ENCODE results near the gene MN1. TPM values are rescaled to one million over a fixed set of nuclear protein-coding genes. Genes with fewer than 3 reads are reported as not detected.

The MN1 gene
- total RNA-seq, 2 experiments from 2014 or later: 0.06 TPM

DNA sequence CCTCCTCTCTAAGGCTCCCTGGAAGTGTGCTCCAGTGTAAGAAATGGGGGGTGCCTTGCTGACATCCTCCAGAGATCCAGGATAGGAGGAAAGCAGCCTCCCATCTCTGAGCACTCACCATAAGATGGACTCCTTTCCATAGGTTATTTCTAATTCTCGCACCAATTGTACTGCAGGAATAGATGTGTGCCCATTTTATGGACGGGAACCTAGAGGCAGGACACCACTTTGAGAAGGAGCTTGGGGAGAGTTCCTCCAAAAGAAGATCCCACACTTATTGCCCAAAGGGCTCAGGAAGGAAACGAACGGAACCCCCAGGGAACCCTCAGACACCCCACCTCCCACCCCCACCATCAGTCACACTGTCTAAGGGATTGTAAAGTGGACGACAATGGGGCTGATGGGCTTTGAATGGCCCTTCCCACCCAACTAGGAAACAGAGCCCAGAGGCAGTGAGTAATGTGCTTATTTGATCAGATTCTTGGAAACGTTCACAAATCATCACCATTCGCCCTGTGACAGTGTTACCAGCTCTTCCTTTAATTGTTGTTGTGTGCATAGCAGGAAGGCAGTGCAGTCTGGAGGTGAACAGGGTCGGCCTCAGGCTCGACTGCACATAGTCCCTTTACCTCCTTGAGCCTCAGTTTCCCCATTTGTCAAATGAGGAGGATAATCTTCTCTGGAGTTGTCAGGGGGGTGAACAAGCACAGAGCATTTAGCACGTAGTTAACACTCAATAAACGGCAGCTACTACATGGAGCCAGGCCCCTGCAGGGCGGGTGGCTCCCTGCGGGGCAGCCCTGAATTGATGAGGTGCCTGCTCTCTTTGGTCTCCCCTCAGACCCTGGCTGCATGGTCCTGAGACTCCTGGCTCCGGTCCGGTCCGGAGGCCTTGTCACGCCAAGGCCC, 8.4 kb upstream of the MN1 start:
- DNase-seq: no peak
- Mint-ChIP-seq H3K27ac (no peak overlapping the region), H3K27me3 (peaks cover 20% of the 10 kb centered on the region), H3K4me1 (no peaks in the 10 kb centered on the region), H3K36me3 (no peaks in the 10 kb centered on the region), H3K4me3 (no peak overlapping the region), H3K9me3 (no peaks in the 10 kb centered on the region)

DNA sequence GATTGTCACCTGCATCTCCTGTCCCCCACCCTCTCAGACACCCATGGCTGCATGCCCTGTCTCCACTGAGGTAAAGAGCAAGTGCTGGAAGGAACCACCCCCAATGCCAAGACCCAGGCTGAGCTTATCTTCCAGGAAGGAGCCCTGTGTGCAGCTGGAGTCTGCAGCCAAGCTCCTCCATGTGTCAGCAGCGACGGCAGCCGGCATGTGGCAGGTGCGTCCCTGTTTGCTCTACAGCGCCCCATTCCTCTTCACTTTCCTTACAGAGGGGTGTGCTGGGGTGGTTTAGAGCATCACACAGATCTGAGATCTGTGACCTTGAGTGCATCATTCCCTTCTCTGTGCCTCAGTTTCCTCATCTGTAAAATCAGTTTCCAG, 7.7 kb upstream of the MN1 start:
- DNase-seq: no peak
- H3K4me3 Mint-ChIP-seq: no peak overlapping the region
- H3K4me1 Mint-ChIP-seq: peaks cover 3% of the 10 kb centered on the region
- no peaks in the 10 kb centered on the region for H3K9me3 Mint-ChIP-seq
- no peak overlapping the region for H3K27ac Mint-ChIP-seq
- H3K36me3 Mint-ChIP-seq: no peaks in the 10 kb centered on the region
- H3K27me3 Mint-ChIP-seq: peaks cover 28% of the 10 kb centered on the region

- no peaks in the 10 kb centered on the region for H3K9me3 Mint-ChIP-seq
- no peaks in the 10 kb centered on the region for H3K36me3 Mint-ChIP-seq
These were observed 7.1 kb upstream of the MN1 start for GRCh38 chr22:27808451-27809225.

GRCh38 chr22:27805841-27806240, 4.3 kb upstream of the MN1 start:
- no peaks in the 10 kb centered on the region for H3K36me3 Mint-ChIP-seq
- no peak overlapping the region for H3K27ac Mint-ChIP-seq
- peaks cover 10% of the 10 kb centered on the region for H3K4me1 Mint-ChIP-seq
- DNase-seq: no peak
- H3K9me3 Mint-ChIP-seq: no peaks in the 10 kb centered on the region
- H3K4me3 Mint-ChIP-seq: no peak overlapping the region
- H3K27me3 Mint-ChIP-seq: peaks cover 37% of the 10 kb centered on the region

More at GRCh38 chr22:27808451-27809225, 7.1 kb upstream of the MN1 start:
- Mint-ChIP-seq H3K4me3 (no peak overlapping the region), H3K27me3 (peaks cover 29% of the 10 kb centered on the region), H3K4me1 (peaks cover 3% of the 10 kb centered on the region), H3K27ac (no peak overlapping the region)
- no peak for DNase-seq

DNA sequence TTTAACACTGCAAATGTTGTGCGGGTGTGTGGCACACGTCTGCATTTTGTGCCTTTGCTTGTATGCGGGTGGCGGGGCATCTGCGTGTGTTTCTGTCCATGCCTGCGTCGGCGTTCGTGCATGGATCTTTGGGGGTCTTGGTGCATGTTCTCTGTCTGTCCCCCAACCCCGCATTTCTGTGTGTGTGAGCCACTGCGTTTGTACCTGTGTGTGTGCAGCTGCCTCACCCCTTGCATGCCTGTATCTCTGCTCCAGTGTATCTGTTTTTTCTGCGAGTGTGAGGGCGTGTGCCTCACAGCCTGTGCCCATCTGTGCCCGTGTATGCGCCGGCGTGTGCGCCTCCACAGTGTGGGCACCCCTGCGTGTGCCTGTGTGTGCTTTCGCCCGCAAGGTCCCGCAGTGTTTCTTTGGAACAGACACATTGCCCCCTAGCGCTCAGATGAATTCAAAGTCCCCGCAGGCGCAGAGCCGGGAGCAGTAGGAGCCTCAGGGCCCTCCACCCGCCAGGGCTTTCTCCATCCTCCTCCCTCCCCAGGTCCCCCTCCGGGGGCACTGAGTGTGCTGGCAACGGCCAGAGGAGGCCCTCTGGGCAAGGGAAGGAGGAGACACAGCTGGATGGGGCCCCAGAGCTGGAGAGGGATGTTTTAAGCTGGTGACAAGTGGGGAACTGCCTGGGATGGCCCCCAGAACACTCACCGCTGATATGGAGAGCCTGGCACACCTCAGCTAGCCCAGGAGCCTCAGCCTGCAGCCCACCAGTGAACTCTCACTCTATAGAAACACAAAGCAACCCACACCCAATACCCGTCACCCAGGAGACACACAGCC, 3.1 kb upstream of the MN1 start:
- Mint-ChIP-seq H3K27me3 (peaks cover 43% of the 10 kb centered on the region), H3K27ac (no peak overlapping the region), H3K4me1 (peaks cover 10% of the 10 kb centered on the region), H3K4me3 (no peak overlapping the region), H3K9me3 (no peaks in the 10 kb centered on the region), H3K36me3 (no peaks in the 10 kb centered on the region)
- peak; percentile 47 for DNase-seq

DNA sequence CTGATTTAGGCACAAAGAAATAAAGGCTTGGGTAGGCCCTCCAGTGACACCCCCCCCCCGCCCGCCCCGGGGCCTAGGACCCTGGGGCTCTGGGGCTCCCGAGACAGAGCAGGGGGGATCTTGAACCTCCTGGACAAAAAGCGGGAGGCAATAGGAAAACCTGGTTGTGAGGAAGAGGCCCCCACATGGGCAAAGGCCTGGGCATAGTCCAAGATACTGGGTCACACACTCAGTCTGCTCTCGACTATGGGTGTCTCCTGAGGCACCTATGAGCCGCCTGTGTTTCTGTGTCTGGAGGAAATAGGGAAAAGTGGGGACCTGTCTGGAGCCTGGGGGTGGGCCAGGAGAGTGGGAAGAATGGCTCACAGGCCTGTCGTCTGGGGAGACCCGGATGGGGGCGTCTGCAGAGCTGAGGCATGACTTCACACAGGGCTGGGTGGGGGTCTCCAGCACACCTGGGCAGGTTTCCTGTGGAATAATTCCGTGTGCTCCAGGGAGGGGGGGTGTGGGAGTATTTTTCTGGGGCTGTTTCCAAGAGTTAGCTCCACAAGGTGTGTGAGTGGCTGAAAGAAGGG, 2.4 kb upstream of the MN1 start:
- no peak overlapping the region for H3K4me3 Mint-ChIP-seq
- no peaks in the 10 kb centered on the region for H3K36me3 Mint-ChIP-seq
- no peak for DNase-seq
- peaks cover 40% of the 10 kb centered on the region for H3K27me3 Mint-ChIP-seq
- H3K9me3 Mint-ChIP-seq: no peaks in the 10 kb centered on the region
- H3K27ac Mint-ChIP-seq: no peak overlapping the region
- peaks cover 10% of the 10 kb centered on the region for H3K4me1 Mint-ChIP-seq

DNA sequence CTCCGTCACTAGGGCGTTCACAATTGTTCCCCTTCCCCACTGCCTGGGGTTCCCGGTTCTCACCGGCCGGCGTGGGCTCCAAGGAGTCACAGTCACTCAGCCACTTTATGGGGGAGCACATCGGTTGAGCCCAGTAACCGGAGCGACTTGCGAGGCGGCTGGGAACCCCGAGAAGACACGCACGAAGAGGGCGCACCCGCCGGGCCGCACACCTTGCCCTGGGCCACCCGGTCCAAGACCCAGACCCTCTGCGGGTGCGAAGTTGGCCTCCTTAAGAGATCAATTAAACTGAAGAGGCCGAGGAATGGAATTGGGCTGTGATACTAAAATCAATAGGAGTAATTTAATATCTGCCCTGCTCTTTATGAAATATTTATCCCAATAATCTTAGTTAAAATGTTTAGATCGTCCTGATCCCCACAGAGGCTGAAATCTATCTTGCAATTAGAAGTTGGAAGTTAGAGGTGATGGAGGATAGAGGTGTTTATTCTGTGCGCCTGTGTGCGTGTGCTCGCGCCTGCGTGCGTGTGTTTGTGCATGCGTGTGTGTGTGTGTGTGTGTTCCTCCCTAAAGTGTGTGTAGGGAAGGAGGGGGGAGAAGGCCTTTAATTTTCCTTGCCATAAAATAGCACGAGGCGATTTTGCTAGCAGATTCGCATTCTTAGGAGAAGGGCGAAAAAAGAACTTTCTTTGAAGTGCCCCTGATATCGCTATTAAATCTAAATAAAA, 954 bp upstream of the MN1 start:
- peak overlapping the region; percentile 75 for H3K4me3 Mint-ChIP-seq

DNA sequence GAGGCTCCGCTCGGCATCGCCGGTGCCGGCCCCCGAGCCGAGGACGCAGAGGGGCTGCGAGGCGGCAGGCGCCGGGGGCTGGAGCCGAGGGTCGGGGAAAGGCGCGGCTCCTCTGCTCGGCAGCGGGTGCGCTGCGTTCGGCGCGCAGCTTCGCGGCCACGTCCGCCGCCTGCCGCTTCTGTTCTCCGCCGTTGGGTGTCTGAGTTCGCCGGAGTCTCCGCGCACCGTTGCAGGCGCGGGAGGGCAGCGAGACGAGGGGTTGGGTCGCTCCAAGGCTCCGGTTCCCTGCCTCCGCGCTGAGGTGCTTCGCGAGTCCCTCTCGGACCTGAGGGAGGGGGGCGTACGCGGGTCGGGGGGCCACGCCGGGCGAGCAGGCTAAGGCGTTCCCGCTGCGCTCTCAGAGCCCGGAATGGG, 347 bp downstream of the MN1 start:
- no peaks in the 10 kb centered on the region for H3K9me3 Mint-ChIP-seq
- H3K36me3 Mint-ChIP-seq: no peaks in the 10 kb centered on the region
- peaks cover 35% of the 10 kb centered on the region for H3K27me3 Mint-ChIP-seq
- peaks cover 10% of the 10 kb centered on the region for H3K4me1 Mint-ChIP-seq
- peak overlapping the region; percentile 75 for H3K4me3 Mint-ChIP-seq
- H3K27ac Mint-ChIP-seq: no peak overlapping the region
- DNase-seq: peak; percentile 42

More for the DNA sequence above, 954 bp upstream of the MN1 start:
- Mint-ChIP-seq H3K4me1 (peaks cover 10% of the 10 kb centered on the region), H3K27ac (no peak overlapping the region), H3K36me3 (no peaks in the 10 kb centered on the region), H3K9me3 (no peaks in the 10 kb centered on the region), H3K27me3 (peaks cover 39% of the 10 kb centered on the region)
- no peak for DNase-seq

DNA sequence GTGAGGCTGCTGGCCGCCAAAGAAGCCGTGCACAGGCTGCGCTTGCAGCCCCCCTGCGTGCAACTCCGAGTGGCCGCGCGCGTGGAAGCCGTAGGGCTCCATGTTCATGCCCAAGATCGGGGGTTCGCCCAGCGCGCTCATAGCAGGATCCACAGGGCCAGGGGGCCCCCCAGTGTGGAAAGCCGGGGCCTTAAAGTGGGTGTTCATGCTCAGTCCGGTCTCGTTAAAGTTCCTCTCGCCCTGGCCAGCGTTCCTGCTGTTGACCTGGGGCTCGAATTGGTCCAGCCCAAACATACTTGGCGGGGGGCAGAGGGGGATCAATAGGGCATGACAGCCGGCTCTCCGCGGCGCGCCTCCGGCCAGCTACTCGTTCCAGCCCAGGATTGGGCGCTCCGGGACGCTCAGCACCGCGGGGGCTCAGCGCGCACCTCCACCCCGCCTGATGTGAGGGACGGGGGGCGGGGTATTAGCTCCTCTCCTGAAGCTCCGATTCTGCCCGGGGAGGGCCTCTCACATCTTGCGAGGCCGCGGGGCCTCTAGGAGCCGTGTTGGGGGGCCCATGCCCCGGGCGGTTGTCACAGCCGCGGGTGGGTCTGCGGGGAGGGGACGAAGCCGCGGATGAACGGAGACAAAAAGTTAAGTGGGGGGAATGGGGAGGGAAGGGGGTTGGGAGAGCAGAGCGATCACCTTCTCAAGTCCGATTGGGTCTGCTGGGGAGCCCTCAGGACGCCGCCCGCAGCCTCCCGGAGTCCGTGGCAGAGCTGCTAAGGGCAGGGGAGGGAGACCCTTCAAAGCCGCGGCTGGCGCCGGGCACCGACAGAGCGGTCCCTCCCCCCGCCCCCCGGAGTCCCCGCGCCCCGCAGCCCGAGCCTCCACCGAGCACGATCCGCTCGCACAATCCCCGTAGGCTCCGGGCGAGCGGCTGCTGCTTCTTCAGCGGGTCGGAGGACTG, 1.0 kb downstream of the MN1 start:
- no peak for DNase-seq
- Mint-ChIP-seq H3K27me3 (peaks cover 32% of the 10 kb centered on the region), H3K36me3 (no peaks in the 10 kb centered on the region), H3K4me1 (peaks cover 10% of the 10 kb centered on the region), H3K4me3 (peak overlapping the region; percentile 75), H3K9me3 (no peaks in the 10 kb centered on the region), H3K27ac (no peak overlapping the region)

DNA sequence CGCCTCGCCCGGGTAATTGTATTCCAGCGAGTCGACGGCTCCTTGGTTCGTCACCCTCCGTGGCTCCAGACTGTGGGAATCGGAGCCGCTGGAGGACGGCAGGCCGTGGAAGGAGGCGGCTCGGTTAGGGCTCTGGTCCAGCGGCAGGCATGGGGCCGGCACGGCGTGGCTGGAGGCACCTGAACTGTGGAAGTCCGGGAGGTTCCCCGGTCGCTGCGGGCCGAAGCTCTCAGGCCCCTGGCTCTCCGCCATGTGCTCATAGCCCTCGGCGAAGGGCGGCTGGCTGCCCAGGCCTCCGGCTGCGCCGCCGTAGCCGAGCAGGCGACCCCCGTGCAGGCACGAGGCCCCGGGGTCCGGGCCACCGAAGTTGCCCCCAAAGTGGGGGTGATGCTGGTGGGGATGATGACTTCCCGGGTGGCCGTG, 1.7 kb downstream of the MN1 start:
- Mint-ChIP-seq H3K27me3 (peaks cover 25% of the 10 kb centered on the region), H3K4me3 (no peak overlapping the region), H3K4me1 (peaks cover 10% of the 10 kb centered on the region), H3K36me3 (no peaks in the 10 kb centered on the region), H3K27ac (no peak overlapping the region), H3K9me3 (no peaks in the 10 kb centered on the region)
- DNase-seq: no peak

- no peak overlapping the region for H3K4me3 Mint-ChIP-seq
- peaks cover 19% of the 10 kb centered on the region for H3K27me3 Mint-ChIP-seq
- no peaks in the 10 kb centered on the region for H3K9me3 Mint-ChIP-seq
- peaks cover 7% of the 10 kb centered on the region for H3K4me1 Mint-ChIP-seq
- no peak for DNase-seq
- no peak overlapping the region for H3K27ac Mint-ChIP-seq
- no peaks in the 10 kb centered on the region for H3K36me3 Mint-ChIP-seq
These were observed 2.3 kb downstream of the MN1 start for GRCh38 chr22:27799015-27799826.

- H3K27me3 Mint-ChIP-seq: peaks cover 17% of the 10 kb centered on the region
- no peak overlapping the region for H3K4me3 Mint-ChIP-seq
- no peak for DNase-seq
- H3K36me3 Mint-ChIP-seq: no peaks in the 10 kb centered on the region
- H3K27ac Mint-ChIP-seq: no peak overlapping the region
- H3K4me1 Mint-ChIP-seq: peaks cover 7% of the 10 kb centered on the region
- H3K9me3 Mint-ChIP-seq: no peaks in the 10 kb centered on the region
These were observed 3.0 kb downstream of the MN1 start for GRCh38 chr22:27798511-27799014.

All from activated naive CD8-positive, alpha-beta T cell treated with anti-CD3 and anti-CD28 coated beads for 36 hours (primary cell).